ENCODE data around the gene OPN4.
A peak's percentile ranks its signal among the peaks of the same experiment; 100 is the strongest.

The OPN4 gene

GRCh38 chr10:86673216-86673826, 19.0 kb downstream of the OPN4 start:
- DNase-seq: no peak
- in situ Hi-C loops (cut with MboI; ENCODE audit: low pct_unique_long_range_greater_than_20kb, low sequenced_read_pairs): no loop called here

GRCh38 chr10:86673827-86674581, 19.7 kb downstream of the OPN4 start:
- DNase-seq: no peak
- in situ Hi-C loops (cut with MboI; ENCODE audit: low pct_unique_long_range_greater_than_20kb, low sequenced_read_pairs): no loop called here

DNA sequence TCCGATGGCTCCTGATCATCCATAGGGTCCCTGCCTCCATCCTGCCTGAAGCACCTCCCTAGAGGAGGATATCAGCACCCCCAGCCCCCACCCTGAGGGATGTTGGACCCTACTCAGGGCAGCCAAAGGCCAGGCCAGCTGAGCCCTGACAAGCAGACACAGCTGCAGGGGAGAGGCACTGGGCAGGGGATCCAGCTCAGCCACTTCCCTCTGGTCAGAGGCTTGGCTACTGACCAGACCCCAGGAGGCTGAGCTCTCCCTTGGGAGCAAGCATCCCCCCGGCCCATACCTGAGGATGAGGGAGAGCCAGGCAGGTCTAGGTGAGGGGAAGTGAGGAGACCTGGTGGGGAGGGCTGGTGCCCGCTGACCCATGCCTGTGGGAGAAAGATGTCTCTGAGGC, 20.6 kb downstream of the OPN4 start:
- in situ Hi-C loops (cut with MboI; ENCODE audit: low pct_unique_long_range_greater_than_20kb, low sequenced_read_pairs): no loop called here
- DNase-seq: no peak

DNA sequence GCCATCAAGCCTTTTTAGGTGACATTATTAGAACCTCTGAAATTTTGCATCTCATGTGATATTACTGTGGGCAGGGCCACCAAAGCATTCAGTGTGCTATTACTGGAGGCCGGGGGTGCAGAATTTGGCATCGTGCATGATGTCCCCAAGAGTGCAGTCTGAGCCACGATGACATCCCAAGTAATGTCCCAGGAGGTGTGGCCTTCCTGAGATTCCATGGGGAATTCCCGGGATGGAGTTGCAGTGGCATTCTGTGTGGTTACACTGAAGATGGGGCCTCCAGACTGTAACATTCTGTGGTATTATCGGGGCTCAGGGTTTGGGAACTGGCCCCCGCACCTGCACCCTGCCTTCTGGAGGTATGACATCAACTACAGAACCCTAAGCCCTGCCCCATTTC, 23.0 kb downstream of the OPN4 start:
- in situ Hi-C loops (cut with MboI; ENCODE audit: low pct_unique_long_range_greater_than_20kb, low sequenced_read_pairs): no loop called here
- no peak for DNase-seq

GRCh38 chr10:86678999-86679792, 24.8 kb downstream of the OPN4 start:
- peak; percentile 64 for DNase-seq
- in situ Hi-C loops (cut with MboI; ENCODE audit: low pct_unique_long_range_greater_than_20kb, low sequenced_read_pairs): no loop called here

- in situ Hi-C loops (cut with MboI; ENCODE audit: low pct_unique_long_range_greater_than_20kb, low sequenced_read_pairs): no loop called here
- DNase-seq: no peak
These were observed 26.7 kb downstream of the OPN4 start for GRCh38 chr10:86681047-86681446.

DNA sequence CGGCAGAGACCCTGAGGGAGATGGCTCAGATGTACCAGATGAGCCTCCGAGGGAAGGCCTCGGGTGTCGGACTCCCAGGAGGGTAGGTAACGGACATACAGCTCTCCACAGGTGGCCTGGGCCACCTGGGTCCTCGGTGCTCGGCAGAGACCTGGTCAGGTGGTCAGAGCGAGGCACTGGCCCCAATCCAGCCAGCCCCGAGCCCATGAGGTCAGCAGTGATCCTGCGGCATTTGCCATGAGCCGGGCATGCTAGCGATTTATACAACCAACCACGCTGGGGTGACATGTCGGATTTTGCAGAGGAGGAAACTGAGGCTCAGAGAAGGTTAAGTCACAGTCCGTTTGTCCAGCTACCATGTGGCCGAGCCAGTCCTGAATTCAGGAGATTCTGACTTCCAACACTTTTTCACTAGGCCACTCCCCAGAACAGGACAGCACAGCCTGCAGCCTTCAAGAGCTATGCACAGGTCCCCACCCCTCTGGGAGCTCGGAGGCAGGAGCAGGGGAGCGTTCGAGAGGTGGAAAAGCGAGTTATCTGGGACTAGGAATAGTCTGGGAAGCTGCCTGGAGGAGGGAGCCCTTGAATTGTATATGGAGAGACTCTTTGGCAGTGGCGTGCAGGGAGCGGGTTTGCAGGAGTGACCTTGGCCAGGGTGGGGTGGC, 27.5 kb downstream of the OPN4 start:
- no peak for DNase-seq
- in situ Hi-C loops (cut with MboI; ENCODE audit: low pct_unique_long_range_greater_than_20kb, low sequenced_read_pairs): no loop called here

- no peak for DNase-seq
- in situ Hi-C loops (cut with MboI; ENCODE audit: low pct_unique_long_range_greater_than_20kb, low sequenced_read_pairs): no loop called here
These were observed 28.3 kb downstream of the OPN4 start for GRCh38 chr10:86682675-86683074.

DNA sequence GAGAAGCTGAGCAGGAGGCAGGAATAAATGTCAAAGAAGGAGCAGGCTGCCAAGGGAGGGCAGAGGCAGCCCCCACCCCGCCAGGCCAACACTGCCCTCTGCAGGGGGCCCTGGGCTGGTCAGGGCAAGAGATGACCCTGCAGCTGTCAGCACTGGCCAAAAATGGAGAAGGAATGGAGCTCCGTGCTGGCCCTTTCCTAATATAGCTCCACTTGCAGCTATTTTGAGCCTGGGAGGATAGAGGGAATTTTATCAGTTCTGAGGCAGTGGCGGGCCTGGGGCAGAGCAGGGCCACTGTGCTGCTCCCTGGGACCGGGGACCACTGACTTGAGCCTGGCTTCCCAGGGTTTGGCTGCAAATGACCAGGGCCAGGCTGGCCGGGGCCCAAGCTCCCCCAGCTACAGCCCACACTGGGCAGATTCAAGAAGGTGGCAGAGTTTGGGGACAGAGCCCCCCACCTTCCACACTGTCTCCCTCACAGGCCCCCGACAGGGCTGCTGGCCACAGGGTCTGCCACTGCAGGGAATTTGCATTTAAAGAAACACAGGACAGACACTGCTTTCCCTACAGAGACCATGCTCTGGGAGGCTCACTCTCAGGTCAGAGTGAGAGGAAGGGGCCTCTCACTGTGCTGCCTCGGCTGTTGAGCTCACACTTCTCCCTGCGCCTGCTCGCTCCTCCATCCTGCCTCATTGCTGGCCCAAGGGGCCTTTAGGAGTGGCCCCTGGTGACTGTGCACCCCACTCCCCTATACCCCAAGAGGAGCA, 30.2 kb downstream of the OPN4 start:
- DNase-seq: peak; percentile 28
- in situ Hi-C loops (cut with MboI; ENCODE audit: low pct_unique_long_range_greater_than_20kb, low sequenced_read_pairs): no loop called here

- in situ Hi-C loops (cut with MboI; ENCODE audit: low pct_unique_long_range_greater_than_20kb, low sequenced_read_pairs): no loop called here
- no peak for DNase-seq
These were observed 31.1 kb downstream of the OPN4 start for GRCh38 chr10:86685416-86685815.

- DNase-seq: no peak
- in situ Hi-C loops (cut with MboI; ENCODE audit: low pct_unique_long_range_greater_than_20kb, low sequenced_read_pairs): no loop called here
These were observed 31.7 kb downstream of the OPN4 start for GRCh38 chr10:86685893-86686632.

GRCh38 chr10:86686972-86687371, 32.6 kb downstream of the OPN4 start:
- DNase-seq: no peak
- in situ Hi-C loops (cut with MboI; ENCODE audit: low pct_unique_long_range_greater_than_20kb, low sequenced_read_pairs): no loop called here

DNA sequence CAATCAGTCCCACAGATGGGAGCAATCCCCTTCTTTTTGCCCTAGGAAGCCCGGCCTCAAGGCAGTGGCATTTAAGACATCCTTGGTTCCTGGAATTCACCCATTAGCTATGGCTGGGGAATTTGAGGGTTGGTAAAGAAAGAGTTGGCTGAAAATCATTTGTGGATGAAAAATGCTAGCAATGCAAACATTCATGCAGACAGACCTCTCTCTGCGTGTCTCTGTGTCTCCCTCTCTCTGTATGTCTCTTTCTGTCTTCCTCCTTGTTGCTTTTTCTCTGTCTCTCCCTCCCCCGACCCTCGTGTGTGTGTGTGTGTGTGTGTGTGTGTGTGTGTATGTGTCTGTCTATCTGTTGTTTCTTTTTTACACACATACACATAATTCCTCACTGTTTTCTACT, 33.4 kb downstream of the OPN4 start:
- no peak for DNase-seq
- in situ Hi-C loops (cut with MboI; ENCODE audit: low pct_unique_long_range_greater_than_20kb, low sequenced_read_pairs): no loop called here

GRCh38 chr10:86688398-86688921, 34.1 kb downstream of the OPN4 start:
- in situ Hi-C loops (cut with MboI; ENCODE audit: low pct_unique_long_range_greater_than_20kb, low sequenced_read_pairs): no loop called here
- peak; percentile 79 for DNase-seq

DNA sequence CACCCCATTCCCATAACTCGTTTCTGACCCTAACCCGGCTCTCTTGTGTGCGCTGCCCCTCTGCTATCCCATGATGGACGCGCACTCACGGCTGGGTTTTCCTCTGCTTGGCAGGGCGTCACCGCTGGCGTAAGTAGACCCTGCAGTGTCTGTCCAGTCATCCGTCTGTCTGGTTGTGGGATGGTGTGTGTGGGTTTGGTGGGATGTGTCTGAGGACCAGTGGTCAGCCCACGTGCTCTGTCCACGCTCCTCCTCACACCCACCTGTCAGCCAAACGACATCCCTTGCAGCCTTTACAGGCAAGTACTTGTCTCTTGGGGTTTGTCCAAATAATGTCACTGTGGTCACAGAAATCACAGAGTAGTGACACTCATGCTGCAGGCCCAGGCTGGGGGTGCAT, 34.8 kb downstream of the OPN4 start:
- in situ Hi-C loops (cut with MboI; ENCODE audit: low pct_unique_long_range_greater_than_20kb, low sequenced_read_pairs): no loop called here
- DNase-seq: no peak

GRCh38 chr10:86690231-86690630, 35.9 kb downstream of the OPN4 start:
- no peak for DNase-seq
- in situ Hi-C loops (cut with MboI; ENCODE audit: low pct_unique_long_range_greater_than_20kb, low sequenced_read_pairs): no loop called here

GRCh38 chr10:86690657-86691084, 36.3 kb downstream of the OPN4 start:
- in situ Hi-C loops (cut with MboI; ENCODE audit: low pct_unique_long_range_greater_than_20kb, low sequenced_read_pairs): no loop called here
- no peak for DNase-seq

- no peak for DNase-seq
- in situ Hi-C loops (cut with MboI; ENCODE audit: low pct_unique_long_range_greater_than_20kb, low sequenced_read_pairs): no loop called here
These were observed 37.1 kb downstream of the OPN4 start for GRCh38 chr10:86691333-86692022.

Measured in KBM-7 (cell line).